Gastrocnemius medialis (tissue), 4 donors: ENCODE measurements around the gene ELMO1. TPM values are rescaled to one million over a fixed set of nuclear protein-coding genes. Genes with fewer than 3 reads are reported as not detected.

Experiments
- ATAC-seq, 2 donors: fragments of 150-250 bp; one replicate each; pipeline ENCODE4 v1.9.1; 2016
- DNase-seq, 2 donors: peaks; one replicate each; pipeline ENCODE4 v3.0.0-alpha.2; 2019
- H3K27ac ChIP-seq, 4 donors: fragments of 200-600 bp; sonication (generic); 1 replicate in 1 of 4; 2 replicates in 3 of 4; pipeline ENCODE4 v1.5.1; 2016 to 2018; ENCODE audit warnings: mild to moderate bottlenecking in 2 of 4, moderate library complexity in 1 of 4
- H3K27me3 ChIP-seq, 3 donors: fragments of 200-600 bp; sonication (generic) in 2 of 3; 1 replicate in 1 of 3; 2 replicates in 2 of 3; pipeline versions ENCODE4 v1.5.1 to v1.6.0; 2016 to 2019; ENCODE audit warnings: mild to moderate bottlenecking in 1 of 3, moderate library complexity in 1 of 3
- H3K36me3 ChIP-seq, 2 donors: fragments of 200-600 bp; sonication (generic) in 1 of 2; one replicate each; pipeline ENCODE4 v1.5.1; 2017 to 2018
- H3K4me1 ChIP-seq, 2 donors: fragments of 200-600 bp; sonication (generic) in 1 of 2; one replicate each; pipeline ENCODE4 v1.5.1; 2016 to 2017; ENCODE audit warnings: mild to moderate bottlenecking in 2 of 2
- H3K4me3 ChIP-seq, 4 donors: fragments of 200-600 bp; sonication (generic) in 3 of 4; 1 replicate in 1 of 4; 2 replicates in 3 of 4; pipeline ENCODE4 v1.5.1; 2016 to 2019; ENCODE audit warnings: mild to moderate bottlenecking in 2 of 4
- H3K9me3 ChIP-seq, 3 donors: fragments of 200-600 bp; sonication (generic) in 2 of 3; 1 replicate in 1 of 3; 2 replicates in 2 of 3; pipeline ENCODE4 v1.5.1; 2016 to 2019
- POLR2A ChIP-seq, 2 donors: fragments of 450-650 bp; IDR thresholded peaks; one replicate each; pipeline ENCODE4 v1.6.1; 2017; ENCODE audit warnings: antibody characterized with exemption in 2 of 2, mild to moderate bottlenecking in 2 of 2, moderate library complexity in 2 of 2
- in situ Hi-C, 4 donors: fragments of 200-750 bp; cut with MboI; loops; one replicate each; pipeline versions ENCODE4 v1.15.0 to v1.8.0; 2017; ENCODE audit warnings: low sequenced_read_pairs in 4 of 4
- intact Hi-C: fragments of 100-400 bp; cut with DNase I; formaldehyde crosslinking; loops from one replicate; pipeline ENCODE4 v1.15.1; 2023; ENCODE audit warnings: low total_unique reads
- total RNA-seq, 4 donors: library from RNA; depleted of rRNA; stranded (reverse); fragments of >200 nt; gene quantifications; one replicate each; pipeline versions ENCODE4 v1.1.0 to v1.2.3, GENCODE V29; 2016
- TF ChIP-seq, protein P1 (sequence below), 5 experiments: fragments of 450-650 bp in 3 of 5; fragments of 200-600 bp in 2 of 5; sonication (generic) in 2 of 5; IDR thresholded peaks in 4 of 5; conservative IDR thresholded peaks in 1 of 5; 1 replicate in 4 of 5; 2 replicates in 1 of 5; pipeline ENCODE4 v1.5.1; 2016 to 2019; ENCODE audit warnings: antibody characterized with exemption in 5 of 5, mild to moderate bottlenecking in 3 of 5, moderate library complexity in 3 of 5

Gene ELMO1
- total RNA-seq, 4 donors from 2014 or later: 8.4 to 18.9 (median 14.6) TPM

DNA sequence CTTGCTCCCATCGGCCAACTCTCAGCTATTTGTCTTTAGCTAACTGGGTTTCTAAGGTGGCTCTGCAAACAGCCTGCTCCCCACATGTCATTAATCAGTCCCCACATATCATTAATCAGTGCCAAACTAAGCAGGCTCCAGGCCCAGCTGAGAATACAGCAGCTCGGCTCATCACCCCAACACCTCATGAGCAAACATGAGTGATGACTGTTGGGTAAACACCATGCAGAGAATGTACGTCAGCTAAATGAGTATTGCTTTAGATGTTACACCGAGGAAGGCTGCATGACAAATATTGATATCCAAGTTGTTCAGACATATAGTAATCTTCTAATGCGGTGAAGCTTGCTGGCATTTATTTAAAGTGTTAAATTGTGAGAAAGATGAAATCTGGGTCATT is 536.9 kb downstream of the ELMO1 start:
- no peak overlapping the region for H3K4me3 ChIP-seq
- no peaks in the 10 kb centered on the region for H3K27me3 ChIP-seq
- H3K36me3 ChIP-seq: no peaks in the 10 kb centered on the region
- intact Hi-C loops: no loop called here
- in situ Hi-C loops: no loop called here
- no peaks in the 10 kb centered on the region for H3K9me3 ChIP-seq
- DNase-seq (no peak), ATAC-seq (no peak)
- no peaks in the 10 kb centered on the region for H3K4me1 ChIP-seq
- no peak overlapping the region for H3K27ac ChIP-seq
- TF ChIP-seq, protein P1, sequence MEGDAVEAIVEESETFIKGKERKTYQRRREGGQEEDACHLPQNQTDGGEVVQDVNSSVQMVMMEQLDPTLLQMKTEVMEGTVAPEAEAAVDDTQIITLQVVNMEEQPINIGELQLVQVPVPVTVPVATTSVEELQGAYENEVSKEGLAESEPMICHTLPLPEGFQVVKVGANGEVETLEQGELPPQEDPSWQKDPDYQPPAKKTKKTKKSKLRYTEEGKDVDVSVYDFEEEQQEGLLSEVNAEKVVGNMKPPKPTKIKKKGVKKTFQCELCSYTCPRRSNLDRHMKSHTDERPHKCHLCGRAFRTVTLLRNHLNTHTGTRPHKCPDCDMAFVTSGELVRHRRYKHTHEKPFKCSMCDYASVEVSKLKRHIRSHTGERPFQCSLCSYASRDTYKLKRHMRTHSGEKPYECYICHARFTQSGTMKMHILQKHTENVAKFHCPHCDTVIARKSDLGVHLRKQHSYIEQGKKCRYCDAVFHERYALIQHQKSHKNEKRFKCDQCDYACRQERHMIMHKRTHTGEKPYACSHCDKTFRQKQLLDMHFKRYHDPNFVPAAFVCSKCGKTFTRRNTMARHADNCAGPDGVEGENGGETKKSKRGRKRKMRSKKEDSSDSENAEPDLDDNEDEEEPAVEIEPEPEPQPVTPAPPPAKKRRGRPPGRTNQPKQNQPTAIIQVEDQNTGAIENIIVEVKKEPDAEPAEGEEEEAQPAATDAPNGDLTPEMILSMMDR (IDR thresholded peaks at IDR 0.05 in 4 of 5, conservative IDR thresholded peaks at IDR 0.05 in 1 of 5): no peak
- no peak for TF ChIP-seq POLR2A (IDR thresholded peaks at IDR 0.05)

DNA sequence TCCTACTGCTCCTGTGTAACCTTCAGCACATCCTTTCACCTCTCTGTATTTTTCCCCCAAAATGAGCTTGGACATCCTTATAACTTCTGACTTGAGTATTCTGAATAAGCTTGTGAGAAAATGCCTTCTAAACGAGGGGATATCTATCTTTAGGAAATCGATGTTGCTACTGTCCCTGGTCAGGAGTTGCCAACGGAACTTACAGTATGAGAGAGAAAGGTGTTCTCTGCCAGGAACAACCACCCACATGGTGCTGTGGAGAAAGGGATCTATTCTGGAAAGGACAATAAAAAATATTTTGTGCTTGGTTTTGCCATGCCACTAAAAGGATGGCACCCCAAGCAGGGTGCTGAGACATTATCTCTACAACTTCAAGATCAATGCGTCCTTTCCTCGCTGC is 537.8 kb downstream of the ELMO1 start:
- Histone ChIP-seq H3K36me3 (no peaks in the 10 kb centered on the region), H3K4me1 (no peaks in the 10 kb centered on the region), H3K27ac (no peak overlapping the region), H3K27me3 (no peaks in the 10 kb centered on the region), H3K9me3 (no peaks in the 10 kb centered on the region), H3K4me3 (no peak overlapping the region)
- no peak for DNase-seq
- in situ Hi-C loops: no loop called here
- no peak for ATAC-seq
- intact Hi-C loops: no loop called here
- TF ChIP-seq, protein P1 (IDR thresholded peaks at IDR 0.05 in 4 of 5, conservative IDR thresholded peaks at IDR 0.05 in 1 of 5): no peak
- no peak for TF ChIP-seq POLR2A (IDR thresholded peaks at IDR 0.05)

DNA sequence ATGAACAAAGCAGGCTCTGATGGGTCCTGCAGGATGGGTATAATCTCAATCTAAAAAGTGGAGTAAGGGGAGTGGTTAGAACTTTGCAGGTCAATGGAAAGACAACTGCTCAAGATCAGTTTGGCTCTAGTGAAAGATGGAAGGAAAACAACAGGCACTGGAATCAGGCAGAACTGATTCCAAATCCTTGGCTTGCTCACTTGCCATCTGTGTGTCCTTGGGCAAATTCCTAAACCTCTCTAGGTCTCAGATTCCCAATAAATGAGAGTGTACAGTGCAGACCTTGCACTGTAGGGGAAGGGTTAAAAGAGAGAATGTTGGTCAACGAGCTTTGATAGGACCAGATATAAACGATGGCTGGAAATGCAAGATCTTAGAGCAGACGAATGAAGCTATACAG is 538.3 kb downstream of the ELMO1 start:
- no peak overlapping the region for H3K27ac ChIP-seq
- H3K36me3 ChIP-seq: no peaks in the 10 kb centered on the region
- no peak overlapping the region for H3K4me3 ChIP-seq
- no peaks in the 10 kb centered on the region for H3K9me3 ChIP-seq
- no peaks in the 10 kb centered on the region for H3K27me3 ChIP-seq
- DNase-seq (no peak), ATAC-seq (no peak)
- in situ Hi-C loops: no loop called here
- intact Hi-C loops: no loop called here
- no peak for TF ChIP-seq POLR2A (IDR thresholded peaks at IDR 0.05)
- TF ChIP-seq, protein P1 (IDR thresholded peaks at IDR 0.05 in 4 of 5, conservative IDR thresholded peaks at IDR 0.05 in 1 of 5): no peak
- no peaks in the 10 kb centered on the region for H3K4me1 ChIP-seq

GRCh38 chr7:36906956-36907635 is 541.6 kb downstream of the ELMO1 start:
- H3K27me3 ChIP-seq: no peaks in the 10 kb centered on the region
- ATAC-seq (no peak), DNase-seq (no peak)
- no peaks in the 10 kb centered on the region for H3K4me1 ChIP-seq
- no peak overlapping the region for H3K4me3 ChIP-seq
- intact Hi-C loops (no loop called here), in situ Hi-C loops (no loop called here)
- no peaks in the 10 kb centered on the region for H3K9me3 ChIP-seq
- no peak overlapping the region for H3K27ac ChIP-seq
- no peak for TF ChIP-seq POLR2A (IDR thresholded peaks at IDR 0.05)
- H3K36me3 ChIP-seq: no peaks in the 10 kb centered on the region

DNA sequence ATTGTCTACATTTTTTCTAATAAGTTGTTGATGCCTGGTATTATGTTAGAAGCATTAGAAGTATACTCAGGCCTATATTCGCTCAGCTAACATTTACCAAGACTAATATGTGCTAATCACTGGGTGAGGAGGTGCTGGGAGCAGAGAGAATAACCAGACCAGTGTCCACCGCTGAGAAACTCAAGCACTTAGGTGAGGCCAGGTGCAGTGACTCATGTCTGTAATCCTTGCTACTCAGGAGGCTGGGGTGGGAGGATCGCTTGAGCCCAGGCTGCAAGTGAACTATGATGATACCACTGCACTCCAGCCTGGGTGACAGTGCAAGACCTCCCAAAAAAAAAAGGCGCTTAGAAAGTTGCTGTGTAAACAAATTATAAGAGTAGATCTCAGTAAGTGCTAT is 542.2 kb downstream of the ELMO1 start:
- Histone ChIP-seq H3K36me3 (no peaks in the 10 kb centered on the region), H3K4me1 (no peaks in the 10 kb centered on the region), H3K9me3 (no peaks in the 10 kb centered on the region), H3K4me3 (no peak overlapping the region), H3K27ac (no peak overlapping the region), H3K27me3 (no peaks in the 10 kb centered on the region)
- in situ Hi-C loops: no loop called here
- TF ChIP-seq, protein P1 (IDR thresholded peaks at IDR 0.05 in 4 of 5, conservative IDR thresholded peaks at IDR 0.05 in 1 of 5): no peak
- TF ChIP-seq POLR2A (IDR thresholded peaks at IDR 0.05): no peak
- intact Hi-C loops: no loop called here
- DNase-seq (no peak), ATAC-seq (no peak)
